WERI-Rb-1 (cell line): Measurements from ENCODE around the gene PBX3.

Experiments
- DNase-seq: peaks from one replicate; pipeline ENCODE4 v3.0.0-alpha.2; 2020
- H3K27ac ChIP-seq: fragments of 250-450 bp; sonication (Bioruptor Pico); 2 replicates; pipeline ENCODE4 v1.5.1; 2020; ENCODE audit warnings: mild to moderate bottlenecking, moderate library complexity
- H3K27me3 ChIP-seq: fragments of 250-450 bp; sonication (Bioruptor Pico); 2 replicates; pipeline ENCODE4 v1.5.1; 2021; ENCODE audit warnings: mild to moderate bottlenecking, low read depth, moderate library complexity; ENCODE audit not compliant: insufficient read depth, severe bottlenecking
- H3K36me3 ChIP-seq: fragments of 250-450 bp; sonication (Bioruptor Pico); 2 replicates; pipeline ENCODE4 v1.5.1; 2020; ENCODE audit warnings: mild to moderate bottlenecking, moderate library complexity
- H3K4me3 ChIP-seq: 2 replicates; pipeline ENCODE4 v1.5.1; 2011; ENCODE audit warnings: low read depth, mild to moderate bottlenecking, control low read depth, low read length
- H3K9me3 ChIP-seq: fragments of 250-450 bp; sonication (Bioruptor Pico); 2 replicates; pipeline ENCODE4 v1.5.1; 2021; ENCODE audit warnings: mild to moderate bottlenecking, moderate library complexity; ENCODE audit not compliant: severe bottlenecking
- CTCF ChIP-seq: IDR thresholded peaks from 2 replicates; pipeline ENCODE4 v1.5.1; 2011; ENCODE audit warnings: low read depth, mild to moderate bottlenecking, control low read depth, inconsistent platforms, low read length

Gene PBX3

GRCh38 chr9:125795970-125796596, 48.9 kb downstream of the PBX3 start:
- DNase-seq = no peak
- no peak for TF ChIP-seq CTCF
- Histone ChIP-seq H3K9me3 (no peaks in the 10 kb centered on the region), H3K27ac (no peak overlapping the region), H3K27me3 (no peaks in the 10 kb centered on the region), H3K4me3 (no peak overlapping the region), H3K36me3 (peaks cover 2% of the 10 kb centered on the region)

GRCh38 chr9:125797930-125798329, 50.8 kb downstream of the PBX3 start:
- peak overlapping the region; percentile 58 for H3K27ac ChIP-seq
- peaks cover 5% of the 10 kb centered on the region for H3K36me3 ChIP-seq
- H3K4me3 ChIP-seq = peak overlapping the region; percentile 6; the same call in 1 of the 2 replicates
- TF ChIP-seq CTCF = no peak
- no peak for DNase-seq
- H3K27me3 ChIP-seq = no peaks in the 10 kb centered on the region
- H3K9me3 ChIP-seq = no peaks in the 10 kb centered on the region

- H3K9me3 ChIP-seq = no peaks in the 10 kb centered on the region
- no peak for TF ChIP-seq CTCF
Measured at GRCh38 chr9:125803526-125803925, 56.4 kb downstream of the PBX3 start.

GRCh38 chr9:125805057-125805456, 57.9 kb downstream of the PBX3 start:
- Histone ChIP-seq H3K4me3 (no peak overlapping the region), H3K9me3 (no peaks in the 10 kb centered on the region), H3K27ac (no peak overlapping the region), H3K36me3 (peaks cover 5% of the 10 kb centered on the region), H3K27me3 (no peaks in the 10 kb centered on the region)
- DNase-seq = no peak
- no peak for TF ChIP-seq CTCF

More at GRCh38 chr9:125803526-125803925, 56.4 kb downstream of the PBX3 start:
- DNase-seq = no peak
- no peak overlapping the region for H3K4me3 ChIP-seq
- H3K27ac ChIP-seq = no peak overlapping the region
- H3K36me3 ChIP-seq = peaks cover 5% of the 10 kb centered on the region
- H3K27me3 ChIP-seq = no peaks in the 10 kb centered on the region

- H3K27me3 ChIP-seq = no peaks in the 10 kb centered on the region
- no peak for DNase-seq
- H3K27ac ChIP-seq = no peak overlapping the region
- peaks cover 5% of the 10 kb centered on the region for H3K36me3 ChIP-seq
- H3K9me3 ChIP-seq = no peaks in the 10 kb centered on the region
- no peak overlapping the region for H3K4me3 ChIP-seq
- TF ChIP-seq CTCF = no peak
Measured at GRCh38 chr9:125805586-125805985, 58.4 kb downstream of the PBX3 start.

- no peaks in the 10 kb centered on the region for H3K27me3 ChIP-seq
- H3K4me3 ChIP-seq = no peak overlapping the region
- DNase-seq = no peak
- no peak overlapping the region for H3K27ac ChIP-seq
- no peaks in the 10 kb centered on the region for H3K36me3 ChIP-seq
- no peaks in the 10 kb centered on the region for H3K9me3 ChIP-seq
- no peak for TF ChIP-seq CTCF
Measured at GRCh38 chr9:125807079-125807478, 59.9 kb downstream of the PBX3 start.
